CD14-positive monocyte (primary cell): ENCODE measurements around the gene BORCS8. TPM values are rescaled to one million over a fixed set of nuclear protein-coding genes. Genes with fewer than 3 reads are reported as not detected.
A peak's percentile ranks its signal among the peaks of the same experiment; 100 is the strongest.

ENCODE experiments used
- DNase-seq, 3 donors: peaks; one replicate each; pipeline ENCODE4 v3.0.0-alpha.2; 2011 to 2022
- H2AFZ ChIP-seq: 2 replicates; pipeline ENCODE4 v1.6.0; 2012; ENCODE audit warnings: mild to moderate bottlenecking, low read depth, low read length, inconsistent platforms; ENCODE audit not compliant: insufficient read depth, poor library complexity, severe bottlenecking
- H3K27ac ChIP-seq, 2 donors: 1 replicate in 1 of 2; 2 replicates in 1 of 2; pipeline ENCODE4 v1.5.1; 2012 to 2013; ENCODE audit warnings: low read length in 2 of 2, control low read depth in 1 of 2, inconsistent platforms in 1 of 2, low read depth in 1 of 2, mild to moderate bottlenecking in 1 of 2
- H3K27me3 ChIP-seq, 2 donors: one replicate each; pipeline versions ENCODE4 v1.6.0 to v1.6.1; 2011 to 2013; ENCODE audit warnings: low read length in 2 of 2; ENCODE audit not compliant: control insufficient read depth in 2 of 2, insufficient read depth in 2 of 2
- H3K36me3 ChIP-seq, 2 donors: replicated peaks in 1 of 2; 1 replicate in 1 of 2; 2 replicates in 1 of 2; pipeline versions ENCODE4 v1.5.1 to v1.6.1; 2012 to 2013; ENCODE audit warnings: low read length in 2 of 2, control low read depth in 1 of 2, inconsistent platforms in 1 of 2, mild to moderate bottlenecking in 1 of 2; ENCODE audit not compliant: insufficient read depth in 2 of 2, control insufficient read depth in 1 of 2
- H3K4me1 ChIP-seq, 2 donors: 1 replicate in 1 of 2; 2 replicates in 1 of 2; pipeline versions ENCODE4 v1.5.1 to v1.6.1; 2012 to 2013; ENCODE audit warnings: low read length in 2 of 2, control low read depth in 1 of 2, inconsistent platforms in 1 of 2, mild to moderate bottlenecking in 1 of 2, moderate library complexity in 1 of 2; ENCODE audit not compliant: insufficient read depth in 2 of 2, control insufficient read depth in 1 of 2
- H3K4me2 ChIP-seq: replicated peaks from 2 replicates; pipeline ENCODE3; 2012; ENCODE audit warnings: low read length, moderate library complexity, mild to moderate bottlenecking; ENCODE audit not compliant: poor library complexity, severe bottlenecking; ENCODE audit errors: extremely low read depth
- H3K4me3 ChIP-seq, 3 experiments: fragments of 200-600 bp in 1 of 3; sonication (generic) in 1 of 3; replicated peaks in 1 of 3; 1 replicate in 2 of 3; 2 replicates in 1 of 3; pipeline ENCODE4 v1.5.1; 2011 to 2013; ENCODE audit warnings: low read length in 3 of 3, mild to moderate bottlenecking in 3 of 3, control low read depth in 2 of 3, low read depth in 2 of 3, inconsistent platforms in 1 of 3, moderate library complexity in 1 of 3
- H3K79me2 ChIP-seq: 2 replicates; pipeline ENCODE4 v1.6.0; 2012; ENCODE audit warnings: mild to moderate bottlenecking, control low read depth, inconsistent platforms, low read length, moderate library complexity; ENCODE audit not compliant: insufficient read depth
- H3K9ac ChIP-seq: 2 replicates; pipeline ENCODE4 v1.6.0; 2017; ENCODE audit warnings: low read length, mild to moderate bottlenecking; ENCODE audit not compliant: insufficient read depth, poor library complexity, severe bottlenecking
- H3K9me3 ChIP-seq, 2 donors: replicated peaks in 1 of 2; 1 replicate in 1 of 2; 2 replicates in 1 of 2; pipeline versions ENCODE4 v1.5.1 to v1.6.1; 2012 to 2013; ENCODE audit warnings: low read length in 2 of 2, control low read depth in 1 of 2; ENCODE audit not compliant: control insufficient read depth in 1 of 2, insufficient read depth in 1 of 2
- H4K20me1 ChIP-seq: 2 replicates; pipeline ENCODE4 v1.6.0; 2012; ENCODE audit warnings: mild to moderate bottlenecking, low read length, control low read depth, moderate library complexity; ENCODE audit not compliant: insufficient read depth
- H3K27ac Mint-ChIP-seq, 7 donors: one replicate each; pipeline ENCODE4 v1.8.0; 2020; ENCODE audit warnings: mild to moderate bottlenecking in 7 of 7, mixed read lengths in 7 of 7, moderate library complexity in 6 of 7, inconsistent platforms in 2 of 7
- H3K27me3 Mint-ChIP-seq, 3 donors: one replicate each; pipeline ENCODE4 v1.8.0; 2021 to 2022; ENCODE audit warnings: low read depth in 3 of 3, mild to moderate bottlenecking in 3 of 3, mixed read lengths in 3 of 3, moderate library complexity in 3 of 3, inconsistent platforms in 1 of 3
- H3K36me3 Mint-ChIP-seq, 2 donors: one replicate each; pipeline ENCODE4 v1.8.0; 2020; ENCODE audit warnings: mixed read lengths in 2 of 2, inconsistent platforms in 1 of 2, mild to moderate bottlenecking in 1 of 2
- H3K4me1 Mint-ChIP-seq: one replicate; pipeline ENCODE4 v1.8.0; 2020; ENCODE audit warnings: mild to moderate bottlenecking, mixed read lengths
- H3K4me3 Mint-ChIP-seq, 2 donors: one replicate each; pipeline ENCODE4 v1.8.0; 2020; ENCODE audit warnings: mild to moderate bottlenecking in 2 of 2, mixed read lengths in 2 of 2, moderate library complexity in 1 of 2
- H3K9me3 Mint-ChIP-seq, 7 donors: one replicate each; pipeline ENCODE4 v1.8.0; 2020 to 2022; ENCODE audit warnings: mixed read lengths in 7 of 7, mild to moderate bottlenecking in 6 of 7, moderate library complexity in 6 of 7, inconsistent platforms in 2 of 7
- WGBS: methylation state at CpG from one replicate; pipeline ENCODE4 v1.1.5; 2013; ENCODE audit warnings: missing lambda C conversion rate; ENCODE audit not compliant: insufficient coverage; 5-methylcytosine and 5-hydroxymethylcytosine counted together
- intact Hi-C, 2 donors: fragments of 100-400 bp; cut with micrococcal nuclease; formaldehyde crosslinking; loops; one replicate each; pipeline versions ENCODE4 v1.15.0 to v1.15.1; 2023
- polyA plus RNA-seq, 3 donors: library from polyadenylated mRNA; depleted of rRNA in 1 of 3; unstranded in 2 of 3; stranded (reverse) in 1 of 3; fragments of 300-500 nt in 2 of 3; fragments of >200 nt in 1 of 3; fragmentation: Illumina TruSeq in 2 of 3; gene quantifications; 1 replicate in 2 of 3; 2 replicates in 1 of 3; pipeline ENCODE4 v1.2.3, GENCODE V29; 2012 to 2021
- TF ChIP-seq, protein P1 (sequence below): fragments of 200-600 bp; IDR thresholded peaks from one replicate; pipeline ENCODE4 v1.8.0; 2022; ENCODE audit warnings: antibody characterized with exemption, mild to moderate bottlenecking

The BORCS8 gene
- polyA plus RNA-seq, 3 donors, result 31.6 to 44.1 (median 36.5) TPM

DNA sequence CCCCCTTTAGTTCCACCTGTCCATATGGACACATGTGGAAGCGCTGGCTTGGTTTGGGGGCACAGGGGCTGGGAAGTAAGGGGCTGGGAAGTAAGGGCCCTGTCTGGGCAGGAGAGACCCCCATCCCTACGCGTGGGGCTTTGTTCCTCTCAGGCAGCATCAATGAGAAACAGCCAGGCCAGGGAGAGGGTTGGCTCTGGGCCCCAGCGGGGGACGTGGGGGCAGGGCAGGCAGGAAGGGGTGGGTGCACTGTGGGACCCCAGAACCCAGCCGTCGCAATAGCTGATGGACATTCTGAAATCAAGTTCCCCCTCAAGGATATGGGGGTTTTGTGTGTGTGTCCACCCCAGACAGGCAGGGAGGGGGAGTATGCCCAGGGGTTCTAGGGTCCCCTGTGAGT, 21.0 kb upstream of the BORCS8 start:
- no peaks in the 10 kb centered on the region for H3K79me2 ChIP-seq
- no peak for DNase-seq
- H3K4me1 ChIP-seq, result no peaks in the 10 kb centered on the region
- Mint-ChIP-seq H3K4me1 (no peaks in the 10 kb centered on the region), H3K9me3 (peaks cover 0 to 10% (median 5%) of the 10 kb centered on the region in 7 donors), H3K27ac (no peak overlapping the region), H3K36me3 (no peaks in the 10 kb centered on the region), H3K27me3 (peaks cover 52 to 72% (median 59%) of the 10 kb centered on the region in 3 donors), H3K4me3 (peak overlapping the region in 1 of 2 donors; percentile 27)
- intact Hi-C loops, result no loop called here
- no peaks in the 10 kb centered on the region for H4K20me1 ChIP-seq
- H3K4me3 ChIP-seq, result no peak overlapping the region
- 19% methylated on average over 6 of the region's 7 CpGs for WGBS
- no peaks in the 10 kb centered on the region for H3K36me3 ChIP-seq
- no peak overlapping the region for H3K9ac ChIP-seq
- H2AFZ ChIP-seq, result no peak overlapping the region
- TF ChIP-seq, protein P1, sequence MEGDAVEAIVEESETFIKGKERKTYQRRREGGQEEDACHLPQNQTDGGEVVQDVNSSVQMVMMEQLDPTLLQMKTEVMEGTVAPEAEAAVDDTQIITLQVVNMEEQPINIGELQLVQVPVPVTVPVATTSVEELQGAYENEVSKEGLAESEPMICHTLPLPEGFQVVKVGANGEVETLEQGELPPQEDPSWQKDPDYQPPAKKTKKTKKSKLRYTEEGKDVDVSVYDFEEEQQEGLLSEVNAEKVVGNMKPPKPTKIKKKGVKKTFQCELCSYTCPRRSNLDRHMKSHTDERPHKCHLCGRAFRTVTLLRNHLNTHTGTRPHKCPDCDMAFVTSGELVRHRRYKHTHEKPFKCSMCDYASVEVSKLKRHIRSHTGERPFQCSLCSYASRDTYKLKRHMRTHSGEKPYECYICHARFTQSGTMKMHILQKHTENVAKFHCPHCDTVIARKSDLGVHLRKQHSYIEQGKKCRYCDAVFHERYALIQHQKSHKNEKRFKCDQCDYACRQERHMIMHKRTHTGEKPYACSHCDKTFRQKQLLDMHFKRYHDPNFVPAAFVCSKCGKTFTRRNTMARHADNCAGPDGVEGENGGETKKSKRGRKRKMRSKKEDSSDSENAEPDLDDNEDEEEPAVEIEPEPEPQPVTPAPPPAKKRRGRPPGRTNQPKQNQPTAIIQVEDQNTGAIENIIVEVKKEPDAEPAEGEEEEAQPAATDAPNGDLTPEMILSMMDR, result no peak
- peaks cover 2 to 4% of the 10 kb centered on the region in 2 donors for H3K9me3 ChIP-seq
- H3K27ac ChIP-seq, result no peak overlapping the region
- no peak overlapping the region for H3K4me2 ChIP-seq
- H3K27me3 ChIP-seq, result peaks cover 5 to 36% of the 10 kb centered on the region in 2 donors

DNA sequence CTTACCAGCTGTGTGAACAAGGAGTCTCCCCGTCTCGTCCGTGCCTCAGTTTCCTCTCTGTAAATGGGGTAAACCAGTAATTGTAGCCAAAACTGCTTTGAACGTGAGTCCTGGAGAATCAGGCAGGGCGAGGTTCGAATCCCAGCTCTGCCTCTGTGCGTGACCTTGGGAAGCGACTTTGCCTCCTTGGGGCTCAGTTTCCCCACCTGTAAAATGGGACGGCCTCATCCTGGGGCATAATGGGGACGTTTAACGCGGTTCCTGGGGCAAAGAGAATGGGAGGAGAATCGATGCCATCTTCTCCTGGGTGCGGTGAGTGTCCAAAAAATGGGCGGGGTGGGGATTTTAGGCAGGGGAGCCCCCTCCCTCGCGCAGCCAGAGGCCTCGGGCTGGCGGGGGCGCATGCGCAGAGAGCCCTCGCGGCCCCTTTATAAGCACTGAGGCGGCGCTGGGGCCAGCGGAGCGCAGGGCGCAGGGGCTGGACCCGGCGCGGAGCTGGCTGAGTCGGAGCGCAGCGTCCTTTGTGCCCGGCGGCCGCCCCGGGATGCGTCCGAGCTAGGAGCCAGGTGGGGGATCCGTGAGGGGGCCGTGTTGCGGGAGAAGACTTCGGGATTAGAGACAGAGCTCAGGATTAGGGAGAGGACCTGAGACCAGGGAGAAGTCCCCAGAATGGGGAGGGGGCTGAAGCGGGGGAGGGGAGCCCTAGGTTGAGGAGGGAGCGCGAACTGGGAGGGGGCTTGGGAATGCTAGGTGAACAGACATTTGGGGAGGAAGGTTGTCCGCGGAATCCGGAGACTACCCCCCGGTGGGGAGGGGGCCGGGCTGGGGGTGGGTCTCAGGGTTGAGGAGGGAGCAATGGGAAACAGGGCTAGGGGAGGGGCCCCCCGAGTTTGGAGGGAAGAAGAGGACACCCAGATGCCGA, 19.8 kb upstream of the BORCS8 start, which contains the start of gene NCAN:
Gene NCAN (plus strand): TSS at position 460 of the 922 bp plus-strand sequence. CDS start 4,996 bp downstream, outside the sequence.
- Mint-ChIP-seq H3K4me1 (peaks cover 7% of the 10 kb centered on the region), H3K9me3 (peaks cover 0 to 7% (median 6%) of the 10 kb centered on the region in 7 donors), H3K36me3 (no peaks in the 10 kb centered on the region), H3K27me3 (peaks cover 54 to 74% (median 58%) of the 10 kb centered on the region in 3 donors), H3K27ac (no peak within 1 kb of the TSS), H3K4me3 (peak within 1 kb of the TSS in 1 of 2 donors; percentile 75)
- H3K27me3 ChIP-seq, result peaks cover 5 to 36% of the 10 kb centered on the region in 2 donors
- H2AFZ ChIP-seq, result no peak within 1 kb of the TSS
- no peaks in the 10 kb centered on the region for H4K20me1 ChIP-seq
- peaks cover 4 to 7% of the 10 kb centered on the region in 2 donors for H3K9me3 ChIP-seq
- no peaks in the 10 kb centered on the region for H3K4me1 ChIP-seq
- no peak within 1 kb of the TSS for H3K4me3 ChIP-seq
- H3K27ac ChIP-seq, result no peak within 1 kb of the TSS
- WGBS, result 15% methylated on average over 44 of the region's 54 CpGs
- no peaks in the 10 kb centered on the region for H3K36me3 ChIP-seq
- H3K79me2 ChIP-seq, result no peaks in the 10 kb centered on the region
- intact Hi-C loops, result no loop called here
- H3K9ac ChIP-seq, result no peak within 1 kb of the TSS
- no peak within 1 kb of the TSS for H3K4me2 ChIP-seq
- TF ChIP-seq, protein P1, result no peak
- no peak for DNase-seq
